Stimulated activated CD8-positive, alpha-beta memory T cell treated with anti-CD3 and anti-CD28 coated beads, Interleukin-4, amount 100 ng/mL, for 48 hours (primary cell): ENCODE data around the gene CH25H.
A peak's percentile ranks its signal among the peaks of the same experiment; 100 is the strongest.
"Not testable (repeated sequence)": the region's sequence is repeated elsewhere in the genome, so short reads cannot be mapped to it uniquely, and the experiment has no call there.

Experiments used
- DNase-seq: peaks from one replicate; pipeline ENCODE4 v3.0.0-alpha.2; 2020

Gene CH25H

GRCh38 chr10:89207181-89207800 lies at the start of gene CH25H:
Gene CH25H, minus strand, starts transcription at chr10:89207317. Its CDS starts 25 bp downstream, at chr10:89207292.
- DNase-seq = peak; percentile 75

- DNase-seq = no peak
Observed at GRCh38 chr10:89256340-89256739, 49.2 kb upstream of the CH25H start.

GRCh38 chr10:89255793-89256192 lies 48.7 kb upstream of the CH25H start:
- DNase-seq = no peak

GRCh38 chr10:89255091-89255579 lies 48.0 kb upstream of the CH25H start:
- DNase-seq = not testable (repeated sequence)

GRCh38 chr10:89252225-89252585 lies 45.1 kb upstream of the CH25H start:
- no peak for DNase-seq

GRCh38 chr10:89251409-89252224 lies 44.5 kb upstream of the CH25H start, which contains the start of gene LIPA:
Gene LIPA, minus strand, starts transcription at chr10:89251775. Its CDS starts 4,127 bp downstream, at chr10:89247648.
- DNase-seq = peak; percentile 95

- DNase-seq = no peak
Observed at GRCh38 chr10:89250865-89251408, 43.8 kb upstream of the CH25H start.

GRCh38 chr10:89248990-89249389 lies 41.9 kb upstream of the CH25H start:
- no peak for DNase-seq

GRCh38 chr10:89247623-89248022 lies 40.5 kb upstream of the CH25H start:
- not testable (repeated sequence) for DNase-seq

GRCh38 chr10:89245802-89246201 lies 38.7 kb upstream of the CH25H start:
- no peak for DNase-seq

- DNase-seq = no peak
Observed at GRCh38 chr10:89242840-89243568, 35.9 kb upstream of the CH25H start.

- DNase-seq = no peak
Observed at GRCh38 chr10:89242345-89242684, 35.2 kb upstream of the CH25H start.

GRCh38 chr10:89241486-89242344 lies 34.6 kb upstream of the CH25H start:
- no peak for DNase-seq

GRCh38 chr10:89241026-89241425 lies 33.9 kb upstream of the CH25H start:
- DNase-seq = no peak

- no peak for DNase-seq
Observed at GRCh38 chr10:89240519-89240918, 33.4 kb upstream of the CH25H start.

- DNase-seq = no peak
Observed at GRCh38 chr10:89238956-89239644, 32.0 kb upstream of the CH25H start.

- DNase-seq = no peak
Observed at GRCh38 chr10:89237849-89238248, 30.7 kb upstream of the CH25H start.

- DNase-seq = no peak
Observed at GRCh38 chr10:89236226-89236797, 29.2 kb upstream of the CH25H start.

- no peak for DNase-seq
Observed at GRCh38 chr10:89235073-89235798, 28.1 kb upstream of the CH25H start.

GRCh38 chr10:89233033-89233432 lies 25.9 kb upstream of the CH25H start:
- DNase-seq = no peak

GRCh38 chr10:89228962-89229361 lies 21.8 kb upstream of the CH25H start:
- no peak for DNase-seq
